Stimulated activated CD4-positive, alpha-beta T cell treated with anti-CD3 and anti-CD28 coated beads, Interleukin-4, amount 100 ng/mL, for 48 hours (primary cell): ENCODE data around the gene NPAS4.
"Not testable (repeated sequence)": the region's sequence is repeated elsewhere in the genome, so short reads cannot be mapped to it uniquely, and the experiment has no call there.

ENCODE experiments used
- DNase-seq, 2 donors: peaks; one replicate each; pipeline ENCODE4 v3.0.0-alpha.2; 2020; ENCODE audit warnings: low read depth in 2 of 2

The NPAS4 gene

GRCh38 chr11:66420671-66421476 lies at the start of gene NPAS4:
NPAS4 (plus strand) TSS chr11:66421035; CDS start chr11:66421180, 145 bp downstream.
- no peak for DNase-seq

GRCh38 chr11:66371627-66372415 lies 49.0 kb upstream of the NPAS4 start, which contains the start of gene SLC29A2:
SLC29A2 (minus strand) TSS chr11:66371760; CDS start chr11:66371591, 169 bp downstream.
- peak; percentile 67 to 72 for DNase-seq

GRCh38 chr11:66373265-66373664 lies 47.6 kb upstream of the NPAS4 start:
- DNase-seq, result no peak

GRCh38 chr11:66373690-66374287 lies 47.0 kb upstream of the NPAS4 start:
- DNase-seq, result not testable (repeated sequence)

GRCh38 chr11:66380264-66380663 lies 40.6 kb upstream of the NPAS4 start:
- not testable (repeated sequence) for DNase-seq

- not testable (repeated sequence) for DNase-seq
Observed at GRCh38 chr11:66384316-66384715, 36.5 kb upstream of the NPAS4 start.

GRCh38 chr11:66386171-66387069 lies 34.4 kb upstream of the NPAS4 start:
- DNase-seq, result peak; percentile 78 to 87

GRCh38 chr11:66388780-66389386 lies 32.0 kb upstream of the NPAS4 start:
- DNase-seq, result peak; percentile 60 to 64

GRCh38 chr11:66391322-66391721 lies 29.5 kb upstream of the NPAS4 start:
- DNase-seq, result no peak

- no peak for DNase-seq
Observed at GRCh38 chr11:66393954-66394353, 26.9 kb upstream of the NPAS4 start.

GRCh38 chr11:66407651-66408050 lies 13.2 kb upstream of the NPAS4 start:
- DNase-seq, result no peak

GRCh38 chr11:66408488-66409214 lies 12.2 kb upstream of the NPAS4 start:
- peak; percentile 91 to 98 for DNase-seq

- no peak for DNase-seq
Observed at GRCh38 chr11:66409226-66409625, 11.6 kb upstream of the NPAS4 start.

- no peak for DNase-seq
Observed at GRCh38 chr11:66410191-66410590, 10.6 kb upstream of the NPAS4 start.

GRCh38 chr11:66411323-66411722 lies 9.5 kb upstream of the NPAS4 start:
- DNase-seq, result no peak

GRCh38 chr11:66412110-66412509 lies 8.7 kb upstream of the NPAS4 start:
- no peak for DNase-seq

GRCh38 chr11:66413167-66413566 lies 7.7 kb upstream of the NPAS4 start:
- no peak for DNase-seq

- DNase-seq, result no peak
Observed at GRCh38 chr11:66414120-66414934, 6.5 kb upstream of the NPAS4 start.

- no peak for DNase-seq
Observed at GRCh38 chr11:66415423-66415822, 5.4 kb upstream of the NPAS4 start.
